Sigmoid colon (tissue), 7 donors: ENCODE data around the gene CRAT. TPM values are rescaled to one million over a fixed set of nuclear protein-coding genes. Genes with fewer than 3 reads are reported as not detected.
A peak's percentile ranks its signal among the peaks of the same experiment; 100 is the strongest.

Experiments used
- DNase-seq: peaks from one replicate; pipeline ENCODE4 v3.0.0-alpha.2; 2019
- H3K27ac ChIP-seq, 4 donors: fragments of 200-600 bp; sonication (generic); one replicate each; pipeline ENCODE4 v1.5.1; 2016 to 2019; ENCODE audit warnings: mild to moderate bottlenecking in 1 of 4
- H3K27me3 ChIP-seq, 3 donors: fragments of 200-600 bp; sonication (generic); one replicate each; pipeline ENCODE4 v1.5.1; 2019; ENCODE audit warnings: mild to moderate bottlenecking in 1 of 3
- H3K36me3 ChIP-seq, 4 donors: fragments of 200-600 bp; sonication (generic); one replicate each; pipeline ENCODE4 v1.5.1; 2016 to 2019
- H3K4me1 ChIP-seq, 4 donors: fragments of 200-600 bp; sonication (generic); one replicate each; pipeline ENCODE4 v1.5.1; 2017 to 2019
- H3K4me3 ChIP-seq, 4 donors: fragments of 200-600 bp; sonication (generic); one replicate each; pipeline ENCODE4 v1.5.1; 2017 to 2019; ENCODE audit warnings: mild to moderate bottlenecking in 2 of 4, moderate library complexity in 1 of 4
- H3K9me3 ChIP-seq, 4 donors: fragments of 200-600 bp in 3 of 4; sonication (generic) in 3 of 4; one replicate each; pipeline versions ENCODE4 v1.5.1 to v1.6.1; 2013 to 2019
- EP300 ChIP-seq, 4 donors: sonication (generic); formaldehyde crosslinking; IDR thresholded peaks; one replicate each; pipeline ENCODE4 v1.6.1; 2017; ENCODE audit warnings: antibody characterized with exemption in 4 of 4
- POLR2A ChIP-seq, 2 donors: fragments of 450-650 bp; IDR thresholded peaks; one replicate each; pipeline ENCODE4 v1.6.1; 2016; ENCODE audit warnings: antibody characterized with exemption in 2 of 2, mild to moderate bottlenecking in 2 of 2, moderate library complexity in 2 of 2
- POLR2AphosphoS5 ChIP-seq, 4 donors: sonication (generic); formaldehyde crosslinking; IDR thresholded peaks; one replicate each; pipeline ENCODE4 v1.6.1; 2017; ENCODE audit warnings: antibody characterized with exemption in 4 of 4
- WGBS, 2 donors: extraction: QIAGEN DNeasy Blood & Tissue Kit; methylation state at CpG; one replicate each; pipeline ENCODE4 v1.1.7; 2013; 5-methylcytosine and 5-hydroxymethylcytosine counted together
- intact Hi-C: fragments of 100-400 bp; cut with DNase I; formaldehyde crosslinking; loops from one replicate; pipeline ENCODE4 v1.15.1; 2023
- polyA plus RNA-seq, 3 donors: library from polyadenylated mRNA; stranded (reverse); fragments of 200-250 nt; gene quantifications; one replicate each; pipeline ENCODE4 v1.2.3, GENCODE V29; 2013
- total RNA-seq, 4 donors: library from RNA; depleted of rRNA; stranded (reverse); fragments of >200 nt; gene quantifications; one replicate each; pipeline ENCODE4 v1.1.0, GENCODE V29; 2016
- TF ChIP-seq, protein P1 (sequence below), 4 experiments: fragments of 450-650 bp in 3 of 4; fragments of 200-600 bp in 1 of 4; IDR thresholded peaks; one replicate each; pipeline ENCODE4 v1.5.1; 2016 to 2019; ENCODE audit warnings: antibody characterized with exemption in 4 of 4, mild to moderate bottlenecking in 3 of 4, moderate library complexity in 2 of 4
- donor health status: healthy with polysubstance abuse.
- donor health status: Bipolar disorder and iron deficiency.
- donor health status: healthy.

The CRAT gene
- total and polyA plus RNA-seq, 7 donors = 49.6 to 66.8 (median 52.9) TPM

DNA sequence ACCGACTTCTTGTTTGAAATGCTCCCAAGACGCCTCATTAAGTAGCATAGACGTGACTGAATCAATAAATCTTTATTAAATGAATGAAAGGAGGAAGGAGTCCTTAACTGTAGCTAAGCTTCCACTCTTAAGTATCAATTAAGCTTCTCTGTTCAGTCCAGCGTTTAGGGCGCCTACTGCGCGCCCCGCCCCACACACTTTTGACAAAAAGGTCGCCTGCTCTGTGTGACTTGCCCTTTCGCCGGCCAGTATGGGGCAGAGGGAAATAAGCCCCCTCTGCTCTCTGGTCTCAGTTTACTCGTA, 30.3 kb downstream of the CRAT start:
- Histone ChIP-seq H3K27ac (peak overlapping the region; percentile 55 to 92 (median 75)), H3K4me1 (peaks cover 0 to 23% (median 17%) of the 10 kb centered on the region in 4 donors), H3K9me3 (no peaks in the 10 kb centered on the region), H3K4me3 (peak overlapping the region; percentile 63 to 85 (median 80)), H3K27me3 (no peaks in the 10 kb centered on the region), H3K36me3 (peaks cover 0 to 9% (median 2%) of the 10 kb centered on the region in 4 donors)
- intact Hi-C loops = loop anchor here (5.0 kb wide), 1 partner anchor 43 kb away; the partner anchor contains the start of gene MIGA2
- TF ChIP-seq POLR2AphosphoS5 (IDR thresholded peaks at IDR 0.05) (no peak), EP300 (IDR thresholded peaks at IDR 0.05) (no peak), POLR2A (IDR thresholded peaks at IDR 0.05) (no peak)
- TF ChIP-seq, protein P1, sequence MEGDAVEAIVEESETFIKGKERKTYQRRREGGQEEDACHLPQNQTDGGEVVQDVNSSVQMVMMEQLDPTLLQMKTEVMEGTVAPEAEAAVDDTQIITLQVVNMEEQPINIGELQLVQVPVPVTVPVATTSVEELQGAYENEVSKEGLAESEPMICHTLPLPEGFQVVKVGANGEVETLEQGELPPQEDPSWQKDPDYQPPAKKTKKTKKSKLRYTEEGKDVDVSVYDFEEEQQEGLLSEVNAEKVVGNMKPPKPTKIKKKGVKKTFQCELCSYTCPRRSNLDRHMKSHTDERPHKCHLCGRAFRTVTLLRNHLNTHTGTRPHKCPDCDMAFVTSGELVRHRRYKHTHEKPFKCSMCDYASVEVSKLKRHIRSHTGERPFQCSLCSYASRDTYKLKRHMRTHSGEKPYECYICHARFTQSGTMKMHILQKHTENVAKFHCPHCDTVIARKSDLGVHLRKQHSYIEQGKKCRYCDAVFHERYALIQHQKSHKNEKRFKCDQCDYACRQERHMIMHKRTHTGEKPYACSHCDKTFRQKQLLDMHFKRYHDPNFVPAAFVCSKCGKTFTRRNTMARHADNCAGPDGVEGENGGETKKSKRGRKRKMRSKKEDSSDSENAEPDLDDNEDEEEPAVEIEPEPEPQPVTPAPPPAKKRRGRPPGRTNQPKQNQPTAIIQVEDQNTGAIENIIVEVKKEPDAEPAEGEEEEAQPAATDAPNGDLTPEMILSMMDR (IDR thresholded peaks at IDR 0.05) = no peak
- DNase-seq = no peak
- WGBS, 2 donors = 8 to 31% methylated on average over 12 of the region's 12 CpGs

DNA sequence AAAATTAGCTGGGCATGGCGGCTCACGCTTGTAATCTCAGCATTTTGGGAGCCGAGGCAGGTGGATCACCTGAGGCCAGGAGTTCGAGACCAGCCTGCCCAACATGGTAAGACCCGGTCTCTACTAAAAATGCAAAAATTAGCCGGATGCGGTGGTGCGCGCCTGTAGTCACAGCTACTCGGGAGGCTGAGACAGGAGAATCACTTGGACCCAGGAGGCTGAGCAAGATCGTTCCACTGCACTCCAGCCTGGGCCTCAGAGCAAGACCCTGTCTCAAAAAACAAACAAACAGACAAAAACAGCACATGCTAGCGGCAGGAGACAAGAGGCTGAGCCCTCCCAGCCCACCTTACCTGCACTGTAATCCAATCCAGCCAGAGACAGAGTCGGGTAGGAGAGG, 30.8 kb downstream of the CRAT start:
- H3K4me3 ChIP-seq = peak overlapping the region in 2 of 4 donors; percentile 82 to 85
- peaks cover 0 to 4% (median under 1%) of the 10 kb centered on the region in 4 donors for H3K36me3 ChIP-seq
- no peak for DNase-seq
- intact Hi-C loops = loop anchor here (5.0 kb wide), 1 partner anchor 43 kb away; the partner anchor contains the start of gene MIGA2
- TF ChIP-seq EP300 (IDR thresholded peaks at IDR 0.05) = no peak
- no peak for TF ChIP-seq POLR2A (IDR thresholded peaks at IDR 0.05)
- no peak for TF ChIP-seq POLR2AphosphoS5 (IDR thresholded peaks at IDR 0.05)
- TF ChIP-seq, protein P1 (IDR thresholded peaks at IDR 0.05) = no peak
- WGBS, 2 donors = 88 to 90% methylated on average over 13 of the region's 13 CpGs
- H3K27me3 ChIP-seq = no peaks in the 10 kb centered on the region
- no peaks in the 10 kb centered on the region for H3K9me3 ChIP-seq
- H3K27ac ChIP-seq = no peak overlapping the region
- H3K4me1 ChIP-seq = peaks cover 0 to 23% (median 17%) of the 10 kb centered on the region in 4 donors

DNA sequence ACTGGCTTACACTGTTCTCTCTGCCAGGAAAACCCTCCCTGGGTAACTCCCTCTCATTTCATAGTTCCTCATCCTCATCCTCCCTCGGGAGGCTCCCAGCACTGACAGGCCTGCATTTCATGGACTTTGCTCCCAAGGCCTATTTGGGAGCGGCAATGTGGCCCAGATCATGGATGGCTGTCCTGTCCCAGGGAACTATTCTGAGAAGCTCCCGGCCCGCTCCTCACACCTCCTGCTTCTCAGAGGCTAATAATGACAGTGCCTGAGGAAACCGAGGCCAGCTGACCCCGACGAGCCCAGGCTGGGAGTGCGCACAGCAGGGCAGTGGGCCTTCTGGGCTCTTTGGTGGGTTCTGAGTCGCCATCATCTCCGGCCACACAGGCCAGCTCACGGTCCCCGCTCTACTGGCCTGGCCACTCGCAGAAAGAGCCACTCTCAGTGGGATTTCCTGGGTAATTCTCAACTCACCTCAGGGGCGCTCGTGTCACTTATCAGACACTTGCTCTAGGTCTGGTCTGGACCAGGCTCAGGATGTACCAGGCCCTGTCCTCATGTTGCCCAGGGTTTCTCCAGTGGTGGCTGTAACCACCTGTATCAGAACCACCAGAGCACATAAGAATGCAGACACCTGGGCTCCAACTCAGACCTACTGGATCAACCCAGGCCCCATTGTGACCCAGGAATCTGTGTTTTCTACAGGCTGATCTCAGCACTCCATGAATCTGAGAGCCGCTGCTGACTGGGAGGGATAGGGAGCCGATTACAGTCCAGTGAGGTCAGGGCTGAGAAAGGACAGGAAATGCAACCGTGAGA, 31.7 kb downstream of the CRAT start:
- no peaks in the 10 kb centered on the region for H3K36me3 ChIP-seq
- no peak overlapping the region for H3K27ac ChIP-seq
- H3K9me3 ChIP-seq = no peaks in the 10 kb centered on the region
- TF ChIP-seq POLR2AphosphoS5 (IDR thresholded peaks at IDR 0.05) (no peak), POLR2A (IDR thresholded peaks at IDR 0.05) (no peak), EP300 (IDR thresholded peaks at IDR 0.05) (no peak)
- TF ChIP-seq, protein P1 (IDR thresholded peaks at IDR 0.05) = no peak
- H3K4me1 ChIP-seq = peaks cover 0 to 23% (median 17%) of the 10 kb centered on the region in 4 donors
- DNase-seq = no peak
- intact Hi-C loops = no loop called here
- H3K27me3 ChIP-seq = no peaks in the 10 kb centered on the region
- 61 to 82% methylated on average over 18 of the region's 18 CpGs for WGBS, 2 donors
- H3K4me3 ChIP-seq = no peak overlapping the region

DNA sequence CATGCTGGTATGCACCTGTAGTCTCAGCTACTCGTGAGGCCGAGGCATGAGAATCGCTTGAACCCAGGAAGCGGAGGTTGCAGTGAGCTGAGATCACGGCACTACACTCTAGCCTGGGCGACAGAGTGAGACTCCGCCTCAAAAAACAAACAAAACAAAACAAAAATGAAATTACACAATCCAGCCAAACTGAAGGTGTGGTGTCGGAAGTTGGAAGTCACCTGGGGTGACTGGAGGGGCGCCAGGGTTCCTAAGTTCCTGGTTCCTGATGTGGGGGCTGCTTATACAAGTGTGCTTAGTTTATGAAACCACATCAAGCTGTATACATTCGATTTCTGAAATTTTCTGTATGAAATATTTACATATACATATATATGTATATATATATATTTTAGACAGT, 33.4 kb downstream of the CRAT start:
- no peak overlapping the region for H3K4me3 ChIP-seq
- TF ChIP-seq POLR2AphosphoS5 (IDR thresholded peaks at IDR 0.05) (no peak), POLR2A (IDR thresholded peaks at IDR 0.05) (no peak), EP300 (IDR thresholded peaks at IDR 0.05) (no peak)
- TF ChIP-seq, protein P1 (IDR thresholded peaks at IDR 0.05) = no peak
- intact Hi-C loops = no loop called here
- no peaks in the 10 kb centered on the region for H3K36me3 ChIP-seq
- no peaks in the 10 kb centered on the region for H3K27me3 ChIP-seq
- no peak overlapping the region for H3K27ac ChIP-seq
- WGBS, 2 donors = 21 to 71% methylated on average over 10 of the region's 10 CpGs
- H3K9me3 ChIP-seq = no peaks in the 10 kb centered on the region
- no peak for DNase-seq
- peaks cover 0 to 18% (median 13%) of the 10 kb centered on the region in 4 donors for H3K4me1 ChIP-seq
